HUES64 (cell line): ENCODE data around the gene NGEF.

ENCODE experiments used
- H3K27ac ChIP-seq: 2 replicates; pipeline ENCODE4 v1.7.0; 2013; ENCODE audit warnings: low read depth, low read length, inconsistent platforms
- H3K27me3 ChIP-seq: 2 replicates; pipeline ENCODE4 v1.6.1; 2013; ENCODE audit warnings: mild to moderate bottlenecking, low read length; ENCODE audit not compliant: insufficient read depth
- H3K36me3 ChIP-seq: 2 replicates; pipeline ENCODE4 v1.6.1; 2013; ENCODE audit warnings: mild to moderate bottlenecking, low read length; ENCODE audit not compliant: insufficient read depth
- H3K4me1 ChIP-seq: 2 replicates; pipeline ENCODE4 v1.6.1; 2013; ENCODE audit warnings: mild to moderate bottlenecking, low read length, moderate library complexity; ENCODE audit not compliant: insufficient read depth
- H3K4me3 ChIP-seq: 2 replicates; pipeline ENCODE4 v1.5.1; 2013; ENCODE audit warnings: mild to moderate bottlenecking, low read length, moderate library complexity
- H3K9ac ChIP-seq: 2 replicates; pipeline ENCODE4 v1.6.1; 2013; ENCODE audit warnings: mild to moderate bottlenecking, low read depth, low read length
- H3K9me3 ChIP-seq: 2 replicates; pipeline ENCODE4 v1.6.1; 2013; ENCODE audit warnings: low read depth, low read length; ENCODE audit not compliant: insufficient read depth
- WGBS: fragments of 150-250, 120-280 bp; methylation state at CpG from one replicate; pipeline ENCODE4 v1.1.7; 2013; ENCODE audit warnings: missing lambda C conversion rate; 5-methylcytosine and 5-hydroxymethylcytosine counted together

Gene NGEF

DNA sequence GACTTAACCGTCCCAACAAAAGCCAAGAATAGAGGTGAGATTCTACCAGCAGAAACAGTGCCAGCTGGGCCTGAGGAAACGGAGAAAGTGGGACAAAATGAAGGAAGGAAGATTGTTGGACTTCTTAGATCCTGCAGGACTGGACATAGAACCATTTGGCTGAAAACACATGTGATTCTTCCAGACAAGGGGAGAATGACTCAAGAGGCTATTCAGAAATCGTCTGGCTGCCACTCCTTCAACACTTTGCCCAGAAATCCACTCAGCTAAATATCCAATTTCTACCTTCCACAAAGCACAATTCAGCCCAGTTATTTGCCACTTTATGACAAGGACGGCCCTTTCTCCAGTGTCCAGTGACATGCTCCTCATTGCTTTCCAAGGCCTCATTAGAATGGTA, 81.4 kb downstream of the NGEF start:
- Histone ChIP-seq H3K9me3 (no peaks in the 10 kb centered on the region), H3K4me1 (no peaks in the 10 kb centered on the region), H3K27me3 (peaks cover 51% of the 10 kb centered on the region), H3K27ac (no peak overlapping the region), H3K4me3 (no peak overlapping the region), H3K36me3 (no peaks in the 10 kb centered on the region), H3K9ac (no peak overlapping the region)
- 88% methylated on average over 4 of the region's 4 CpGs for WGBS

DNA sequence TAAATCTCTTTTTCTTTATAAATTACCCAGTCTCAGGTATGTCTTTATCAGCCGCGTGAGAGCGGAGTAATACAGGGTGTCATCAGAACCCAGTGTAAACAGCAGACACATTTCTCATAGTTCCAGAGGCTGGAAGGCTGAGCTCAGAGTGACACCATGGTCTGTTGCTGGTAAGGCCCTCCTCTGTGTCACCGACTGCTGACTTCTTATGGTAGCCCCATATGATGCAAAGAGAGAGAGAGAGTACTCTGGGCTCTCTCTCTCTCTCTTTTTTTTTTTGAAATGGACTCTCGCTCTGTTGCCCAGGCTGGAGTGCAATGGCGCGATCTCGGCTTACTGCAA, 83.0 kb downstream of the NGEF start:
- H3K27me3 ChIP-seq: peaks cover 67% of the 10 kb centered on the region
- H3K4me1 ChIP-seq: peaks cover 5% of the 10 kb centered on the region; the same call in 1 of the 2 replicates
- no peak overlapping the region for H3K27ac ChIP-seq
- H3K9me3 ChIP-seq: no peaks in the 10 kb centered on the region
- WGBS: 94% methylated on average over 8 of the region's 8 CpGs
- H3K9ac ChIP-seq: no peak overlapping the region
- H3K4me3 ChIP-seq: no peak overlapping the region
- no peaks in the 10 kb centered on the region for H3K36me3 ChIP-seq

DNA sequence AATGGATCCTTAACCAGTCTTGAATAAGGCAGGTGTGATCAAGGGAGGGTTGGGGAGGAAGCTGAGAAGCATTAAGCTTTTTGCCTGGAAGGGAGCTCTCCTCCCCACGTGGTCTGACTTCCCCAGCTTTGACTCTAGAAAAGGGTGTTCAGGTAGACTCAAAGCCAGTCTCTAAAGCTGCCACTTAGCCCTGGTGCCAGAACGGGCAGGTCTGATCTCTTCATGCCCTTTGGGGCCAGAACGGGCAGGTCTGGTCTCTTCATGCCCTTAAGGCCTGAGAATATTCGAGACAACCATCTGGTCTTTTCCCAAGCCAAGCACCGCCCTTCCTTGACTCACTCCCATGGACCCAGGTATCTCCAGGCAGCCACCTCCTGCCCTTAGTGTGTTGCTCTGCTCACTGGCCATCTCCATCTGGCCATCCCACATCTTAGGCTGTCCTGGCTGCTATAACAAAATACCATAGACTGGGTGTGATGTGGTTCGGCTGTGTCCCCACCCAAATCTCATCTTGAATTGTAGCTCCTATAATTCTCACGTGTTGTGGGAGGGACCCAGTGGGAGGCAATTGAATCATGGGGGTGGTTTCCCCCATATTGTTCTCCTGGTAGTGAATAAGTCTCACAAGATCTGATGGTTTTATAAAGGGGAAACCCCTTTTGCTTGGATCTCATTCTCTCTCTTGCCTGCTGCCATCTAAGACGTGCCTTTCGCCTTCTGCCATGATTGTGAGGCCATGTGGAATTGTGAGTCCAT, 83.6 kb downstream of the NGEF start:
- Histone ChIP-seq H3K4me1 (peaks cover 7% of the 10 kb centered on the region; the same call in 1 of the 2 replicates), H3K36me3 (no peaks in the 10 kb centered on the region), H3K4me3 (peak overlapping the region; percentile 53; the same call in 1 of the 2 replicates), H3K27me3 (peaks cover 72% of the 10 kb centered on the region), H3K9me3 (no peaks in the 10 kb centered on the region), H3K9ac (no peak overlapping the region), H3K27ac (no peak overlapping the region)
- WGBS: 69% methylated on average over 9 of the region's 9 CpGs

- Histone ChIP-seq H3K9ac (no peak overlapping the region), H3K4me3 (peak overlapping the region; percentile 53), H3K27me3 (peaks cover 76% of the 10 kb centered on the region), H3K9me3 (no peaks in the 10 kb centered on the region), H3K36me3 (no peaks in the 10 kb centered on the region), H3K4me1 (peaks cover 7% of the 10 kb centered on the region; the same call in 1 of the 2 replicates), H3K27ac (no peak overlapping the region)
- WGBS: 3% methylated on average over 56 of the region's 56 CpGs
Measured at GRCh38 chr2:232928551-232929302, 84.3 kb downstream of the NGEF start.

DNA sequence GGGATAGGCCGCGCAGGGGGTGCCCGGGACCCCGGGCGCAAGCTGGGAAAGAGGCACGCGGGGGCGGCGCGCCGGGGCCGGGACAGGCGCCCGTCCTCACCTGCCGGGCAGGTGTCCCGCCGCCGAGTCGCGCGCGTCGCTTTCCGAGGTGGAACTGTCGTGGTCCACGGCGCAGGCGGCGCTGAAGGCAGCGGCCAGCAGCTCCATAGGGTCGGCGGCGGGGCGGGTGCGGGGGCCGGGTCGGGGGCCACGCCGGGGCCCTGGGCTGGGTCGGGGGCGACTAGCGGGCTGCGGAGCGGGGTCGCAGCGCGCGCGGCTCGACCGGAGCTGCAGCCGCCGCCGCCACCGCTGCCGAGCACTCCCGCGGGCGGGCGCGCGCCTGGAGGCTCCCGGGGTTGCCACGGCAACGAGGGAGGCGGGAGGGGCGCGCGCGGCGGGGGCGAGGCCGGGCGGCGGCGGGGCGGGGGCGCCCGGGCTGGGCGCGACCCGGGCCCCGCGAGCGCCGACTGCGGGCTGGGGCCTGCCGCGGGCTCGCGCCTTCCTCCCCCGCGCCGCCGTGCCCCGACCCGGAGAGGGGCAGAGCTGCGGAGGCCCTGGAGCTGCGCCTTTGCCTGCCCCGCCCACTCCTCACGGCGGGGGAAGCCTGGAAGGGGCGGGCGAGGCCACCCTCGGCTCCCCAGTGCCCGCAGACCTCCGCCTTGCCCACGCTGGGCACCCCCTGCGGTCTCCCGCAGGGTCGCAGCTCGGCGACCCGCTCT, 85.1 kb downstream of the NGEF start:
- Histone ChIP-seq H3K36me3 (no peaks in the 10 kb centered on the region), H3K9ac (no peak overlapping the region), H3K9me3 (no peaks in the 10 kb centered on the region), H3K4me3 (peak overlapping the region; percentile 53), H3K27ac (no peak overlapping the region), H3K27me3 (peaks cover 76% of the 10 kb centered on the region), H3K4me1 (peaks cover 7% of the 10 kb centered on the region; the same call in 1 of the 2 replicates)
- WGBS: under 1% methylated on average over 114 of the region's 114 CpGs

DNA sequence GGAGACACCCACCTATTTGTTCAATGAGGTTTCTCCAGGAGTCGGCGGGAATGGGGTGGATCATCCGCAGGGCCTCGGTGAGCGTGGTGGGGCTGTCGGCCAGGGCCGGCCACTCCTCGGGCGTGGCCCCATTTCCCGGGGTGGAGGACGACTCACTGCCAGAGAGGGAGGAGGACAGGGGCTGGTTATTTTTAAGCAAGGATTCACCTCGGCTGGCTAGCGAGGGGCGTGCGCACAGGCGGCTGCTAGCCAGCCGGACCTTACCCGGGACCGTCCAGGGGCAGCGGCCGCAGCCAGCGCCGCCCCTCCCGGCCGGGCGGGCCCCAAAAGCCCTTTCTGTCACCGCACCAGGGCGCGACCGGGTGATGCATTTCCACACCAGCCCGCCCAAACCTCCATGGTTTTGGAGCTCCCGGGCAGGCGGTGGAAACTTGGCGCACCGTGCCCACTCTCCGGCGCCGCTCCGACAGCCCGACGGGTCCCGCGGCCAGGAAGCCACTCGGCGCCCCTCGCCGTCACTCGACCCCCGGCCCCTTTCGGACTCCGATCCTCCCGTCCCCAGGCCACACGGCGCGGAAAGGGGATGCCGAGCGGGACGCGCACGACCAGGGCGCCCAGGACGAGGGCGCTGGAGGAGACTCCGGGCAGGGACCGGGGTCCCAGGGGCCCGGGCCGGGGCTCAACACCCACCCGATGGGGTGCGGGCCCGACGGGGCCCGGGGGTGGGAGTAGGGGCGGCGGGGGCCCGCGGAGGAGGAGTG, 85.8 kb downstream of the NGEF start:
- Histone ChIP-seq H3K9me3 (no peaks in the 10 kb centered on the region), H3K36me3 (no peaks in the 10 kb centered on the region), H3K27me3 (peaks cover 76% of the 10 kb centered on the region), H3K4me1 (peaks cover 7% of the 10 kb centered on the region; the same call in 1 of the 2 replicates), H3K27ac (no peak overlapping the region), H3K4me3 (peak overlapping the region; percentile 34), H3K9ac (no peak overlapping the region)
- WGBS: 3% methylated on average over 76 of the region's 76 CpGs

- no peak overlapping the region for H3K27ac ChIP-seq
Measured at GRCh38 chr2:232926431-232926939, 86.6 kb downstream of the NGEF start.

DNA sequence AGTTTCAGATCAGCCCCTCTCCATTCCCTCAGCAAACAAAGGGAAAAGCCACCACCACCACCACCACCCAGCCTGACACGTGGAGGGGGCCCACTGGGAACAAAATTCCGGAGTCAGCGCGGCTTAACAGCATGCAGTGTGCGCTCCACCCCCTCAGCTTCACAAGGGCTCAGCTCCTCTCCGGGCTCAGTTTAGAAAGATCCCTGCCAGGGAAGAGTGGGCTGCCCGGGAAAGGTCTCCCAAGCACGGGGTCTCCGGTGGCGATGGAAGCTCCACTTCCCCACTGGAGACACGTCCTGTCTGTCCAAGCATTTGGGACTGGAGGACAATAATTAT, 87.3 kb downstream of the NGEF start:
- Histone ChIP-seq H3K27me3 (peaks cover 64% of the 10 kb centered on the region), H3K9me3 (no peaks in the 10 kb centered on the region), H3K9ac (no peak overlapping the region), H3K4me3 (no peak overlapping the region), H3K36me3 (no peaks in the 10 kb centered on the region), H3K4me1 (peaks cover 7% of the 10 kb centered on the region; the same call in 1 of the 2 replicates), H3K27ac (no peak overlapping the region)
- WGBS: 22% methylated on average over 11 of the region's 11 CpGs

More at GRCh38 chr2:232926431-232926939, 86.6 kb downstream of the NGEF start:
- peak overlapping the region; percentile 34; the same call in 1 of the 2 replicates for H3K4me3 ChIP-seq
- H3K9ac ChIP-seq: no peak overlapping the region
- H3K36me3 ChIP-seq: no peaks in the 10 kb centered on the region
- H3K4me1 ChIP-seq: peaks cover 7% of the 10 kb centered on the region; the same call in 1 of the 2 replicates
- H3K27me3 ChIP-seq: peaks cover 71% of the 10 kb centered on the region
- no peaks in the 10 kb centered on the region for H3K9me3 ChIP-seq
- WGBS: 7% methylated on average over 13 of the region's 13 CpGs

DNA sequence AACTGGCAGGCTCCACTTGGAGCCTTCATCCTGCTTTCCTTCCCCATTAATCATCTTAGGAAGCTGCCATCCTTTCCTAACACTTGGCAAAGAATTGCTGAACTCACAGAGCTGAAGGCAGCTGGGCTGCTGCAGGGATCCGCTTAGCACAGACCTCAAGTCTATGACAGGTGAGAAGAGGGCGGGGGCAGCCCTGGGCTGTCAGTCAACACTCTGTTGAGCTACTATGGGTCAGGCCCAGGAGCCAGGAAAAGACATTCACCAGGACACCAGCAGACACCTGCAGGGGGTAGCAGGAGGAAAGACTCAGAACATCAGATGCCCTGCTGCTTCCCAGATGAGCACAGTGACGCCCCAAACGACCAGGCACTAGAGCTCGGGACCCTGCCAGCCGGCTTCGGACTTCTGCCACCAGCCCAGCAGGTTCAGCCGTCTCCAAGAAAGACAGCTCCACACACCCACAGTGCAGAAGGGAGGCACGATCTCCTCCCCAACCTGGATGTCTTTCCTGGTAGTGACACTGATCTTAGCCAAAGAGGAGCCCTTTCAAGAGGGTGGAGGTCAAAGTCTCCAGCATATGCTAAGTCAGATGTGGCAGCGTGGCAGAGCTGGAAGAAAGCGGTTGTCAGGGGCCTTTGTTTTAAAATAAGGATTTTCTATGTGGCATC, 87.8 kb downstream of the NGEF start:
- Histone ChIP-seq H3K27me3 (peaks cover 59% of the 10 kb centered on the region), H3K9me3 (no peaks in the 10 kb centered on the region), H3K9ac (no peak overlapping the region), H3K27ac (no peak overlapping the region), H3K4me3 (no peak overlapping the region), H3K36me3 (no peaks in the 10 kb centered on the region), H3K4me1 (peaks cover 7% of the 10 kb centered on the region; the same call in 1 of the 2 replicates)
- 18% methylated on average over 10 of the region's 11 CpGs for WGBS

DNA sequence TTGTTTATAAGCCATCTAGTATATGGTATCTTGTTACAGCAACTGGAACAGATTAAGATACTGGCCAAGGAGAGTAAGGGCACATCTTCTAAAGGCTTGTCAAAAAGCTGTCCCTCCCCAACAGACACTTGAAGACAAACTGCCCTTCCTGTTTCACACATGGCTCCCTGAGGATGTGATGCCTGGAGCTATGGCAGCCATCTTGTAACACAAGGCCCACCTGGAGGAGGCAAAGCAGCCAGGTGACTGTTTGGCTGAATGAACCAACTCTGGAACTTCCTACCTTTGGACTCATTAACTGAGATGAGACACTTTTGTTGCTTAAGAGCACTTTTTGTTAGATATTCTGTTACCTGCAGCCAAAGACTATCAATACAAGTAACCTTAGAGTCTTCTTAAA, 88.6 kb downstream of the NGEF start:
- no peak overlapping the region for H3K9ac ChIP-seq
- peaks cover 51% of the 10 kb centered on the region for H3K27me3 ChIP-seq
- H3K4me1 ChIP-seq: peaks cover 7% of the 10 kb centered on the region; the same call in 1 of the 2 replicates
- H3K9me3 ChIP-seq: no peaks in the 10 kb centered on the region
- no peak overlapping the region for H3K4me3 ChIP-seq
- H3K27ac ChIP-seq: no peak overlapping the region
- H3K36me3 ChIP-seq: no peaks in the 10 kb centered on the region
